Measurements from ENCODE around the gene PDE12. TPM values are rescaled to one million over a fixed set of nuclear protein-coding genes. Genes with fewer than 3 reads are reported as not detected.

Gene PDE12
- 10 to 100 TPM in 1 of 4 donors, 1 to 10 TPM in 3; 4.0 to 12.5 (median 5.5) TPM for polyA plus RNA-seq
- long read RNA-seq, donor 1 = 0 reads
- long read RNA-seq, donor 2, partial matches to known transcripts = 91 of 91 reads
- long read RNA-seq, donor 2, other reads (novel, unspliced or antisense) = 0 of 91 reads
- long read RNA-seq, donor 3, full-length matches to known transcripts = 3 of 3 reads
- long read RNA-seq, donor 3, partial matches to known transcripts = 0 of 3 reads
- long read RNA-seq, donor 3, other reads (novel, unspliced or antisense) = 0 of 3 reads
- long read RNA-seq, donor 4 = 0 reads
- long read RNA-seq, donor 5, full-length matches to known transcripts = 1 of 1 reads
- long read RNA-seq, donor 5, partial matches to known transcripts = 0 of 1 reads
- long read RNA-seq, donor 5, other reads (novel, unspliced or antisense) = 0 of 1 reads
- long read RNA-seq, donor 6, full-length matches to known transcripts = 3 of 3 reads
- long read RNA-seq, donor 6, partial matches to known transcripts = 0 of 3 reads
- long read RNA-seq, donor 6, other reads (novel, unspliced or antisense) = 0 of 3 reads
- long read RNA-seq, donor 7 = 0 reads
- long read RNA-seq, donor 8 = 0 reads
- long read RNA-seq, donor 9 = 0 reads
- long read RNA-seq, donor 10, full-length matches to known transcripts = 9 of 9 reads
- long read RNA-seq, donor 10, partial matches to known transcripts = 0 of 9 reads
- long read RNA-seq, donor 10, other reads (novel, unspliced or antisense) = 0 of 9 reads

- DNase-seq = peak; percentile 92 to 97
- no peaks in the 10 kb centered on the region for H3K9me3 ChIP-seq (ENCODE audit: control insufficient read depth in 2 of 2, insufficient read depth in 1 of 2, low read depth in 1 of 2, low read length in 1 of 2)
- H3K4me1 ChIP-seq (ENCODE audit: control insufficient read depth in 3 of 3, insufficient read depth in 2 of 3, low read depth in 1 of 3, low read length in 2 of 3) = peaks cover 2 to 13% (median 5%) of the 10 kb centered on the region in 3 donors
- 0% methylated on average over 51 to 54 of the region's 54 CpGs for WGBS, 3 donors
- FAIRE-seq = no peak
- peaks cover 0 to 8% (median 0%) of the 10 kb centered on the region in 3 donors for H3K36me3 ChIP-seq (ENCODE audit: control insufficient read depth in 3 of 3, insufficient read depth in 2 of 3, low read depth in 1 of 3, low read length in 3 of 3)
- H3K27ac ChIP-seq (ENCODE audit: low read depth in 1 of 3, low read length in 2 of 3) = peak within 1 kb of the TSS; percentile 92 to 97 (median 94)
- no peaks in the 10 kb centered on the region for H3K27me3 ChIP-seq (ENCODE audit: control insufficient read depth in 3 of 3, insufficient read depth in 3 of 3, low read length in 3 of 3)
- peak within 1 kb of the TSS; percentile 84 to 96 (median 87) for H3K4me3 ChIP-seq (ENCODE audit: low read depth in 1 of 3, low read length in 3 of 3)
Measured at GRCh38 chr3:57555738-57556458, at the start of gene PDE12. TSS of gene PDE12 (plus strand) at chr3:57556274. CDS start at chr3:57556380, 106 bp downstream.

- 53 to 76% (median 70%) methylated on average over 2 of the region's 2 CpGs for WGBS, 3 donors
- H3K27me3 ChIP-seq (ENCODE audit: control insufficient read depth in 3 of 3, insufficient read depth in 3 of 3, low read length in 3 of 3) = no peaks in the 10 kb centered on the region
- H3K4me3 ChIP-seq (ENCODE audit: low read depth in 1 of 3, low read length in 3 of 3) = no peak overlapping the region
- FAIRE-seq = no peak
- no peaks in the 10 kb centered on the region for H3K36me3 ChIP-seq (ENCODE audit: control insufficient read depth in 3 of 3, insufficient read depth in 2 of 3, low read depth in 1 of 3, low read length in 3 of 3)
- no peaks in the 10 kb centered on the region for H3K4me1 ChIP-seq (ENCODE audit: control insufficient read depth in 3 of 3, insufficient read depth in 2 of 3, low read depth in 1 of 3, low read length in 2 of 3)
- no peaks in the 10 kb centered on the region for H3K9me3 ChIP-seq (ENCODE audit: control insufficient read depth in 2 of 2, insufficient read depth in 1 of 2, low read depth in 1 of 2, low read length in 1 of 2)
- no peak for DNase-seq
- no peak overlapping the region for H3K27ac ChIP-seq (ENCODE audit: low read depth in 1 of 3, low read length in 2 of 3)
Measured at GRCh38 chr3:57512166-57512565, 43.9 kb upstream of the PDE12 start.

GRCh38 chr3:57518276-57518915 is 37.7 kb upstream of the PDE12 start:
- Histone ChIP-seq H3K27ac (ENCODE audit: low read depth in 1 of 3, low read length in 2 of 3) (no peak overlapping the region), H3K36me3 (ENCODE audit: control insufficient read depth in 3 of 3, insufficient read depth in 2 of 3, low read depth in 1 of 3, low read length in 3 of 3) (no peaks in the 10 kb centered on the region), H3K9me3 (ENCODE audit: control insufficient read depth in 2 of 2, insufficient read depth in 1 of 2, low read depth in 1 of 2, low read length in 1 of 2) (no peaks in the 10 kb centered on the region), H3K4me1 (ENCODE audit: control insufficient read depth in 3 of 3, insufficient read depth in 2 of 3, low read depth in 1 of 3, low read length in 2 of 3) (no peaks in the 10 kb centered on the region), H3K4me3 (ENCODE audit: low read depth in 1 of 3, low read length in 3 of 3) (no peak overlapping the region), H3K27me3 (ENCODE audit: control insufficient read depth in 3 of 3, insufficient read depth in 3 of 3, low read length in 3 of 3) (no peaks in the 10 kb centered on the region)
- FAIRE-seq (no peak), DNase-seq (no peak)
- 61 to 69% (median 64%) methylated on average over 3 of the region's 3 CpGs for WGBS, 3 donors

- DNase-seq (no peak), FAIRE-seq (no peak)
- Histone ChIP-seq H3K27me3 (ENCODE audit: control insufficient read depth in 3 of 3, insufficient read depth in 3 of 3, low read length in 3 of 3) (no peaks in the 10 kb centered on the region), H3K9me3 (ENCODE audit: control insufficient read depth in 2 of 2, insufficient read depth in 1 of 2, low read depth in 1 of 2, low read length in 1 of 2) (peaks cover 0 to under 1% of the 10 kb centered on the region in 2 donors), H3K4me3 (ENCODE audit: low read depth in 1 of 3, low read length in 3 of 3) (no peak overlapping the region), H3K27ac (ENCODE audit: low read depth in 1 of 3, low read length in 2 of 3) (no peak overlapping the region), H3K36me3 (ENCODE audit: control insufficient read depth in 3 of 3, insufficient read depth in 2 of 3, low read depth in 1 of 3, low read length in 3 of 3) (no peaks in the 10 kb centered on the region), H3K4me1 (ENCODE audit: control insufficient read depth in 3 of 3, insufficient read depth in 2 of 3, low read depth in 1 of 3, low read length in 2 of 3) (no peaks in the 10 kb centered on the region)
Measured at GRCh38 chr3:57530071-57530608, 25.9 kb upstream of the PDE12 start.

- DNase-seq (no peak), FAIRE-seq (no peak)
- WGBS, 3 donors = 96 to 97% (median 96%) methylated on average over 3 of the region's 3 CpGs
- Histone ChIP-seq H3K36me3 (ENCODE audit: control insufficient read depth in 3 of 3, insufficient read depth in 2 of 3, low read depth in 1 of 3, low read length in 3 of 3) (no peaks in the 10 kb centered on the region), H3K4me1 (ENCODE audit: control insufficient read depth in 3 of 3, insufficient read depth in 2 of 3, low read depth in 1 of 3, low read length in 2 of 3) (no peaks in the 10 kb centered on the region), H3K27me3 (ENCODE audit: control insufficient read depth in 3 of 3, insufficient read depth in 3 of 3, low read length in 3 of 3) (no peaks in the 10 kb centered on the region), H3K4me3 (ENCODE audit: low read depth in 1 of 3, low read length in 3 of 3) (no peak overlapping the region), H3K9me3 (ENCODE audit: control insufficient read depth in 2 of 2, insufficient read depth in 1 of 2, low read depth in 1 of 2, low read length in 1 of 2) (peaks cover 0 to 3% of the 10 kb centered on the region in 2 donors), H3K27ac (ENCODE audit: low read depth in 1 of 3, low read length in 2 of 3) (no peak overlapping the region)
Measured at GRCh38 chr3:57538465-57538864, 17.6 kb upstream of the PDE12 start.

GRCh38 chr3:57544181-57545125 is 11.6 kb upstream of the PDE12 start, which contains the start of gene DNAH12:
TSS of gene DNAH12 (minus strand) at chr3:57544344. CDS start at chr3:57542870, 1,474 bp downstream.
- Histone ChIP-seq H3K4me3 (ENCODE audit: low read depth in 1 of 3, low read length in 3 of 3) (peak within 1 kb of the TSS in 2 of 3 donors; percentile 25 to 37), H3K4me1 (ENCODE audit: control insufficient read depth in 3 of 3, insufficient read depth in 2 of 3, low read depth in 1 of 3, low read length in 2 of 3) (peaks cover 0 to 6% (median 0%) of the 10 kb centered on the region in 3 donors), H3K36me3 (ENCODE audit: control insufficient read depth in 3 of 3, insufficient read depth in 2 of 3, low read depth in 1 of 3, low read length in 3 of 3) (no peaks in the 10 kb centered on the region), H3K27me3 (ENCODE audit: control insufficient read depth in 3 of 3, insufficient read depth in 3 of 3, low read length in 3 of 3) (no peaks in the 10 kb centered on the region), H3K27ac (ENCODE audit: low read depth in 1 of 3, low read length in 2 of 3) (no peak within 1 kb of the TSS), H3K9me3 (ENCODE audit: control insufficient read depth in 2 of 2, insufficient read depth in 1 of 2, low read depth in 1 of 2, low read length in 1 of 2) (no peaks in the 10 kb centered on the region)
- WGBS, 3 donors = 3 to 9% (median 6%) methylated on average over 20 of the region's 20 CpGs
- FAIRE-seq (no peak), DNase-seq (peak; percentile 25 to 69)

- no peak overlapping the region for H3K27ac ChIP-seq (ENCODE audit: low read depth in 1 of 3, low read length in 2 of 3)
- no peak for FAIRE-seq
- peaks cover 0 to 6% (median 0%) of the 10 kb centered on the region in 3 donors for H3K4me1 ChIP-seq (ENCODE audit: control insufficient read depth in 3 of 3, insufficient read depth in 2 of 3, low read depth in 1 of 3, low read length in 2 of 3)
- WGBS, 3 donors = 41 to 69% (median 43%) methylated on average over 7 of the region's 7 CpGs
- DNase-seq = peak; percentile 20 to 50
- H3K36me3 ChIP-seq (ENCODE audit: control insufficient read depth in 3 of 3, insufficient read depth in 2 of 3, low read depth in 1 of 3, low read length in 3 of 3) = no peaks in the 10 kb centered on the region
- H3K9me3 ChIP-seq (ENCODE audit: control insufficient read depth in 2 of 2, insufficient read depth in 1 of 2, low read depth in 1 of 2, low read length in 1 of 2) = no peaks in the 10 kb centered on the region
- H3K4me3 ChIP-seq (ENCODE audit: low read depth in 1 of 3, low read length in 3 of 3) = no peak overlapping the region
- no peaks in the 10 kb centered on the region for H3K27me3 ChIP-seq (ENCODE audit: control insufficient read depth in 3 of 3, insufficient read depth in 3 of 3, low read length in 3 of 3)
Measured at GRCh38 chr3:57545636-57546268, 10.3 kb upstream of the PDE12 start.
